T47D (cell line): ENCODE data around the gene PGLYRP1.

Source experiments
- DNase-seq, 2 experiments: peaks; one replicate each; pipeline versions ENCODE4 v3.0.0 to v3.0.0-alpha.2; 2011 to 2012; ENCODE audit warnings: low read depth in 1 of 2, low spot score in 1 of 2
- JUND ChIP-seq: IDR thresholded peaks from 2 replicates; pipeline ENCODE4 v1.6.1; 2012; ENCODE audit warnings: low read depth
- in situ Hi-C: cut with HindIII; loops from 2 replicates; pipeline ENCODE4 v1.10.0; 2016; ENCODE audit warnings: low sequenced_read_pairs, low pct_unique_long_range_greater_than_20kb

The PGLYRP1 gene

DNA sequence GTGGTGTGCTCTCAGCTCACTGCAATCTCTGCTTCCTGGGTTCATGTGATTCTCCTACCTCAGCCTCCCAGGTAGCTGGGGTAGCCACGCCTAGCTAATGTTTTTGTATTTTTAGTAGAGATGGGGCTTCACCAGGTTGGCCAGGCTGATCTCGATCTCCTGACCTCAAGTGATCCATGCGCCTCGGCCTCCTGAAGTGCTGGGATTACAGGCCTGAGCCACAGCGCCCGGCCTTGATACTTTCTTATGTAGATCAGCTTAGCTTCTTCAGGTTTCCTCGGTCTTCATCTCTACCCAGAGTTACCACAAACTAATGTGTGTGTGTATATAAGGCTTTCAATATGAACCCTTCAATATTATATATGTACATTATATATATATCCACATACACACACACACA lies 37.5 kb downstream of the PGLYRP1 start:
- no peak for TF ChIP-seq JUND

GRCh38 chr19:45981350-45981749 lies 41.5 kb downstream of the PGLYRP1 start:
- in situ Hi-C loops, result no loop called here
- no peak for DNase-seq
- TF ChIP-seq JUND, result no peak

More for the DNA sequence above, 37.5 kb downstream of the PGLYRP1 start:
- in situ Hi-C loops, result no loop called here
- DNase-seq, result no peak

GRCh38 chr19:45978156-45978555 lies 44.7 kb downstream of the PGLYRP1 start:
- TF ChIP-seq JUND, result no peak
- DNase-seq, result no peak
- in situ Hi-C loops, result no loop called here

GRCh38 chr19:45976178-45976577 lies 46.7 kb downstream of the PGLYRP1 start:
- DNase-seq, result no peak
- in situ Hi-C loops, result no loop called here
- TF ChIP-seq JUND, result no peak

DNA sequence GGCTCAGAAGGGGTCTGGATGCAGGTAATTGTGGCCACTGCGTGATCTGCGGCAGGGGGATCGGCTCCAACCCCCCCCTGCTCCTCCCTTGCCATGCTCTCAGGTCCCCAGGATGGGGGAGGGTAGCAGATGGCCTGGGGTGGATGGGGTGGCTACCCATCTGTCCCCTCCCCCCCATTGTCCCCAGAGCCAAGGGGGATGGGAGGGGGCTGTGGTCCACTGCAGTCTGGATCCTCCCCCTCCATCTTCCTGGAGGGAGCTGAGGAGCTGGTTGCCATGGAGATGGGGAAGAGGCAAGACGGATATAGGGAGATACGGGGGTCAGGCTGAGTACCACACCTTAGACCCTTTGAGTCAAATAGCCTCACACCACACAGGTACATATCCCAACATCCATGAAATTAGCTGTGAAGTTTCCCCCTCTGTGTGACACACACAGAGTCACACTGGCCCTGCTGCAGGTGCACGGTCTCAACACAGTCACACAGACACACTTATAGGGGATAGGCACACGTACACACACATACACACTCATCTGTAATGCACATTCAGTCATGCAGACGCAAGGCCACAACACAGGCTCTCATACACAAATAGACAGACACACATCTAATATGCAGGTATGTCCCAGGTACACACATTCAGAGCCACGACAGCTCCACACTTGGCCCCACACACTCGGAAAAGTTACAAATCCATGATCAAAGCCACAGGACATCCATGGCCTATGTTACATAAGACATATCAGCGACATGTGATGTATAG lies 47.4 kb downstream of the PGLYRP1 start:
- in situ Hi-C loops, result no loop called here
- TF ChIP-seq JUND, result no peak
- DNase-seq, result no peak

GRCh38 chr19:45973553-45974338 lies 49.1 kb downstream of the PGLYRP1 start, which contains the start of gene NOVA2:
TSS of gene NOVA2 (minus strand) at chr19:45973865. CDS start at chr19:45973351, 514 bp downstream.
- in situ Hi-C loops, result no loop called here
- DNase-seq, result peak in 1 of 2 experiments; percentile 76
- TF ChIP-seq JUND, result no peak

GRCh38 chr19:45972947-45973540 lies 49.8 kb downstream of the PGLYRP1 start:
- no peak for TF ChIP-seq JUND
- in situ Hi-C loops, result no loop called here
- no peak for DNase-seq

GRCh38 chr19:45972081-45972946 lies 50.5 kb downstream of the PGLYRP1 start:
- in situ Hi-C loops, result no loop called here
- DNase-seq, result no peak
- TF ChIP-seq JUND, result no peak

GRCh38 chr19:45971260-45971902 lies 51.5 kb downstream of the PGLYRP1 start:
- no peak for DNase-seq
- TF ChIP-seq JUND, result no peak
- in situ Hi-C loops, result no loop called here

GRCh38 chr19:45969676-45970075 lies 53.2 kb downstream of the PGLYRP1 start:
- in situ Hi-C loops, result no loop called here
- DNase-seq, result no peak
- TF ChIP-seq JUND, result no peak
